Neural progenitor cell (in vitro differentiated cells): Measurements from ENCODE around the gene FEM1B. TPM values are rescaled to one million over a fixed set of nuclear protein-coding genes. Genes with fewer than 3 reads are reported as not detected.

Source experiments
- DNase-seq: peaks from one replicate; pipeline ENCODE4 v3.0.0-alpha.2; 2016; ENCODE audit warnings: low spot score
- H2AFZ ChIP-seq: fragments of 200-600 bp; sonication (generic); replicated peaks from 2 replicates; pipeline ENCODE4 v1.6.1; 2016; ENCODE audit warnings: antibody characterized with exemption
- H3F3A ChIP-seq: fragments of 200-600 bp; sonication (generic); 2 replicates; pipeline ENCODE4 v1.6.1; 2016; ENCODE audit warnings: antibody characterized with exemption, low read depth
- H3K27ac ChIP-seq: fragments of 200-600 bp; sonication (generic); 2 replicates; pipeline ENCODE4 v1.5.1; 2016; ENCODE audit warnings: mild to moderate bottlenecking
- H3K27me3 ChIP-seq: fragments of 200-600 bp; sonication (generic); 2 replicates; pipeline ENCODE4 v1.6.1; 2016; ENCODE audit warnings: mild to moderate bottlenecking, moderate library complexity
- H3K36me3 ChIP-seq: fragments of 200-600 bp; sonication (generic); 2 replicates; pipeline ENCODE4 v1.5.1; 2016
- H3K4me1 ChIP-seq: fragments of 200-600 bp; sonication (generic); 2 replicates; pipeline ENCODE4 v1.6.1; 2016; ENCODE audit warnings: mixed run types
- H3K4me2 ChIP-seq: fragments of 200-600 bp; sonication (generic); 2 replicates; pipeline ENCODE4 v1.6.1; 2016
- H3K4me3 ChIP-seq: fragments of 200-600 bp; sonication (generic); 2 replicates; pipeline ENCODE4 v1.5.1; 2016
- H3K79me2 ChIP-seq: fragments of 200-600 bp; sonication (generic); 2 replicates; pipeline ENCODE4 v1.6.1; 2016; ENCODE audit warnings: low read depth
- H3K9ac ChIP-seq: fragments of 200-600 bp; sonication (generic); 2 replicates; pipeline ENCODE4 v1.6.1; 2016
- H3K9me3 ChIP-seq: fragments of 200-600 bp; sonication (generic); 2 replicates; pipeline ENCODE4 v1.5.1; 2016; ENCODE audit warnings: low read depth
- H4K20me1 ChIP-seq: fragments of 200-600 bp; sonication (generic); 2 replicates; pipeline ENCODE4 v1.6.1; 2016; ENCODE audit warnings: low read depth
- H3K27ac Mint-ChIP-seq: 3 replicates; pipeline ENCODE4 v1.8.0; 2021; ENCODE audit warnings: mixed read lengths
- H3K27me3 Mint-ChIP-seq: 2 replicates; pipeline ENCODE4 v1.8.0; 2022; ENCODE audit warnings: low read depth, mild to moderate bottlenecking, inconsistent platforms, moderate library complexity, mixed read lengths; ENCODE audit not compliant: insufficient read depth
- H3K36me3 Mint-ChIP-seq: 3 replicates; pipeline ENCODE4 v1.8.0; 2021; ENCODE audit warnings: mixed read lengths
- H3K4me1 Mint-ChIP-seq: 3 replicates; pipeline ENCODE4 v1.8.0; 2021; ENCODE audit warnings: mixed read lengths
- H3K4me3 Mint-ChIP-seq: 3 replicates; pipeline ENCODE4 v1.8.0; 2021; ENCODE audit warnings: mild to moderate bottlenecking, moderate library complexity, mixed read lengths
- H3K9me3 Mint-ChIP-seq: 3 replicates; pipeline ENCODE4 v1.8.0; 2020; ENCODE audit warnings: mixed read lengths
- CTCF ChIP-seq: fragments of 200-600 bp; sonication (generic); IDR thresholded peaks from 2 replicates; pipeline ENCODE4 v1.5.1; 2017; ENCODE audit warnings: antibody characterized with exemption, mild to moderate bottlenecking
- EZH2 ChIP-seq: fragments of 200-600 bp; sonication (generic); IDR thresholded peaks from 2 replicates; pipeline ENCODE4 v1.6.1; 2017; ENCODE audit warnings: antibody characterized with exemption, mild to moderate bottlenecking, moderate library complexity
- EZH2phosphoT487 ChIP-seq: fragments of 200-600 bp; sonication (generic); IDR thresholded peaks from 2 replicates; pipeline ENCODE4 v1.6.1; 2017; ENCODE audit warnings: antibody characterized with exemption
- total RNA-seq: library from RNA; depleted of rRNA; stranded (reverse); fragments of >200 nt; gene quantifications from 2 replicates; pipeline ENCODE4 v1.2.3, GENCODE V29; 2015; ENCODE audit warnings: low replicate concordance

FEM1B gene
- total RNA-seq, 1 donor from 2014 or later, result 80.0 TPM

- H3K36me3 ChIP-seq, result no peaks in the 10 kb centered on the region
- no peak overlapping the region for H3K27ac ChIP-seq
- Mint-ChIP-seq H3K4me3 (no peak overlapping the region), H3K4me1 (no peaks in the 10 kb centered on the region), H3K27me3 (peaks cover 6% of the 10 kb centered on the region), H3K27ac (no peak overlapping the region), H3K36me3 (no peaks in the 10 kb centered on the region), H3K9me3 (no peaks in the 10 kb centered on the region)
- no peak for TF ChIP-seq CTCF
- no peak for TF ChIP-seq EZH2phosphoT487
- TF ChIP-seq EZH2, result no peak
- no peak overlapping the region for H3K4me2 ChIP-seq
- H3K27me3 ChIP-seq, result no peaks in the 10 kb centered on the region
- H3K9ac ChIP-seq, result no peak overlapping the region
- peaks cover 10% of the 10 kb centered on the region for H3K4me1 ChIP-seq
- no peaks in the 10 kb centered on the region for H3K79me2 ChIP-seq
- DNase-seq, result no peak
- peaks cover 33% of the 10 kb centered on the region for H3F3A ChIP-seq
- no peaks in the 10 kb centered on the region for H3K9me3 ChIP-seq
- H2AFZ ChIP-seq, result no peak overlapping the region
- H4K20me1 ChIP-seq, result no peaks in the 10 kb centered on the region
- no peak overlapping the region for H3K4me3 ChIP-seq
Measured at GRCh38 chr15:68261241-68261640, 16.3 kb upstream of the FEM1B start.

- DNase-seq, result no peak
- Histone ChIP-seq H3K27me3 (no peaks in the 10 kb centered on the region), H3K9me3 (no peaks in the 10 kb centered on the region), H3K4me2 (no peak overlapping the region), H3K9ac (no peak overlapping the region), H4K20me1 (no peaks in the 10 kb centered on the region), H3F3A (peaks cover 27% of the 10 kb centered on the region), H2AFZ (no peak overlapping the region), H3K4me3 (no peak overlapping the region), H3K27ac (no peak overlapping the region), H3K36me3 (no peaks in the 10 kb centered on the region), H3K79me2 (no peaks in the 10 kb centered on the region), H3K4me1 (peaks cover 4% of the 10 kb centered on the region)
- H3K27me3 Mint-ChIP-seq, result peaks cover 6% of the 10 kb centered on the region
- no peak overlapping the region for H3K4me3 Mint-ChIP-seq
- H3K9me3 Mint-ChIP-seq, result no peaks in the 10 kb centered on the region
- H3K4me1 Mint-ChIP-seq, result no peaks in the 10 kb centered on the region
- H3K27ac Mint-ChIP-seq, result no peak overlapping the region
- no peaks in the 10 kb centered on the region for H3K36me3 Mint-ChIP-seq
- TF ChIP-seq CTCF (no peak), EZH2 (no peak)
Measured at GRCh38 chr15:68261980-68262379, 15.6 kb upstream of the FEM1B start.

- Histone ChIP-seq H3K27ac (no peak overlapping the region), H3K27me3 (no peaks in the 10 kb centered on the region)
- no peaks in the 10 kb centered on the region for H3K9me3 Mint-ChIP-seq
Measured at GRCh38 chr15:68262514-68263356, 14.8 kb upstream of the FEM1B start.

More at GRCh38 chr15:68262514-68263356, 14.8 kb upstream of the FEM1B start:
- Histone ChIP-seq H2AFZ (no peak overlapping the region), H3K4me3 (no peak overlapping the region), H3F3A (peaks cover 25% of the 10 kb centered on the region), H3K9me3 (no peaks in the 10 kb centered on the region), H3K9ac (no peak overlapping the region), H4K20me1 (no peaks in the 10 kb centered on the region), H3K4me2 (no peak overlapping the region), H3K79me2 (no peaks in the 10 kb centered on the region), H3K36me3 (no peaks in the 10 kb centered on the region), H3K4me1 (no peaks in the 10 kb centered on the region)
- no peak for DNase-seq
- Mint-ChIP-seq H3K4me1 (no peaks in the 10 kb centered on the region), H3K27ac (no peak overlapping the region), H3K4me3 (no peak overlapping the region), H3K36me3 (no peaks in the 10 kb centered on the region), H3K27me3 (peaks cover 8% of the 10 kb centered on the region)
- TF ChIP-seq CTCF (no peak), EZH2phosphoT487 (no peak), EZH2 (no peak)
